ENCODE data around the gene TMEM92. TPM values are rescaled to one million over a fixed set of nuclear protein-coding genes. Genes with fewer than 3 reads are reported as not detected.
"Not testable (repeated sequence)": the region's sequence is repeated elsewhere in the genome, so short reads cannot be mapped to it uniquely, and the experiment has no call there.

Gene TMEM92
- total RNA-seq, 2 donors from 2014 or later, result 0.51 TPM; not detected in 1

GRCh38 chr17:50287302-50287701 lies 13.0 kb downstream of the TMEM92 start:
- not testable (repeated sequence) for H3K9me3 Mint-ChIP-seq; H3K36me3 Mint-ChIP-seq (ENCODE audit: insufficient read depth in 2 of 2); H3K27ac Mint-ChIP-seq; DNase-seq; ATAC-seq (replicated peaks in 1 of 2); H3K4me3 Mint-ChIP-seq
- Mint-ChIP-seq H3K4me1 (ENCODE audit: low read depth) (peaks cover 38% of the 10 kb centered on the region), H3K27me3 (ENCODE audit: low read depth) (peaks cover 25% of the 10 kb centered on the region)

GRCh38 chr17:50288306-50288705 lies 14.0 kb downstream of the TMEM92 start:
- ATAC-seq (replicated peaks in 1 of 2), result no peak

GRCh38 chr17:50289278-50289677 lies 15.0 kb downstream of the TMEM92 start:
- ATAC-seq (replicated peaks in 1 of 2) (no peak), DNase-seq (no peak)
- no peaks in the 10 kb centered on the region for H3K36me3 Mint-ChIP-seq (ENCODE audit: insufficient read depth in 2 of 2)
- peak overlapping the region; percentile 36 to 70 for H3K4me3 Mint-ChIP-seq
- peaks cover 22% of the 10 kb centered on the region for H3K4me1 Mint-ChIP-seq (ENCODE audit: low read depth)
- no peaks in the 10 kb centered on the region for H3K9me3 Mint-ChIP-seq
- H3K27ac Mint-ChIP-seq, result peak overlapping the region; percentile 58
- H3K27me3 Mint-ChIP-seq (ENCODE audit: low read depth), result peaks cover 23% of the 10 kb centered on the region

More at GRCh38 chr17:50288306-50288705, 14.0 kb downstream of the TMEM92 start:
- no peak overlapping the region for H3K27ac Mint-ChIP-seq
- H3K4me3 Mint-ChIP-seq, result peak overlapping the region; percentile 36 to 43
- DNase-seq, result no peak
- peaks cover 32% of the 10 kb centered on the region for H3K4me1 Mint-ChIP-seq (ENCODE audit: low read depth)
- no peaks in the 10 kb centered on the region for H3K9me3 Mint-ChIP-seq
- peaks cover 0 to under 1% of the 10 kb centered on the region in 2 donors for H3K36me3 Mint-ChIP-seq (ENCODE audit: insufficient read depth in 2 of 2)
- H3K27me3 Mint-ChIP-seq (ENCODE audit: low read depth), result peaks cover 24% of the 10 kb centered on the region

GRCh38 chr17:50289991-50290702 lies 15.9 kb downstream of the TMEM92 start:
- Mint-ChIP-seq H3K27ac (peak overlapping the region; percentile 58), H3K27me3 (ENCODE audit: low read depth) (peaks cover 15% of the 10 kb centered on the region), H3K36me3 (ENCODE audit: insufficient read depth in 2 of 2) (no peaks in the 10 kb centered on the region), H3K9me3 (no peaks in the 10 kb centered on the region), H3K4me3 (peak overlapping the region; percentile 36 to 70), H3K4me1 (ENCODE audit: low read depth) (peaks cover 19% of the 10 kb centered on the region)
- peak; percentile 98 to 99 for ATAC-seq (replicated peaks in 1 of 2)
- DNase-seq, result peak; percentile 36 to 40

GRCh38 chr17:50290933-50291332 lies 16.7 kb downstream of the TMEM92 start:
- DNase-seq (no peak), ATAC-seq (replicated peaks in 1 of 2) (no peak)
- H3K9me3 Mint-ChIP-seq, result no peaks in the 10 kb centered on the region
- peaks cover 19% of the 10 kb centered on the region for H3K4me1 Mint-ChIP-seq (ENCODE audit: low read depth)
- peak overlapping the region in 1 of 2 donors; percentile 36 for H3K4me3 Mint-ChIP-seq
- no peaks in the 10 kb centered on the region for H3K36me3 Mint-ChIP-seq (ENCODE audit: insufficient read depth in 2 of 2)
- H3K27me3 Mint-ChIP-seq (ENCODE audit: low read depth), result peaks cover 12% of the 10 kb centered on the region
- peak overlapping the region; percentile 35 for H3K27ac Mint-ChIP-seq

GRCh38 chr17:50292465-50292864 lies 18.2 kb downstream of the TMEM92 start:
- Mint-ChIP-seq H3K4me3 (no peak overlapping the region), H3K36me3 (ENCODE audit: insufficient read depth in 2 of 2) (no peaks in the 10 kb centered on the region), H3K27me3 (ENCODE audit: low read depth) (peaks cover 12% of the 10 kb centered on the region), H3K9me3 (no peaks in the 10 kb centered on the region), H3K27ac (no peak overlapping the region), H3K4me1 (ENCODE audit: low read depth) (peaks cover 19% of the 10 kb centered on the region)
- no peak for DNase-seq
- no peak for ATAC-seq (replicated peaks in 1 of 2)

- Mint-ChIP-seq H3K36me3 (ENCODE audit: insufficient read depth in 2 of 2) (no peaks in the 10 kb centered on the region), H3K4me1 (ENCODE audit: low read depth) (peaks cover 9% of the 10 kb centered on the region), H3K4me3 (no peak overlapping the region), H3K9me3 (no peaks in the 10 kb centered on the region), H3K27ac (no peak overlapping the region), H3K27me3 (ENCODE audit: low read depth) (no peaks in the 10 kb centered on the region)
- no peak for DNase-seq
- no peak for ATAC-seq (replicated peaks in 1 of 2)
These were observed 20.8 kb downstream of the TMEM92 start for GRCh38 chr17:50295021-50295420.

GRCh38 chr17:50297407-50297865 lies 23.2 kb downstream of the TMEM92 start:
- no peaks in the 10 kb centered on the region for H3K36me3 Mint-ChIP-seq (ENCODE audit: insufficient read depth in 2 of 2)
- DNase-seq (peak; percentile 88 to 89), ATAC-seq (replicated peaks in 1 of 2) (peak; percentile 96 to 97)
- no peaks in the 10 kb centered on the region for H3K9me3 Mint-ChIP-seq
- peaks cover 10% of the 10 kb centered on the region for H3K27me3 Mint-ChIP-seq (ENCODE audit: low read depth)
- H3K4me1 Mint-ChIP-seq (ENCODE audit: low read depth), result peaks cover 9% of the 10 kb centered on the region
- H3K4me3 Mint-ChIP-seq, result no peak overlapping the region
- no peak overlapping the region for H3K27ac Mint-ChIP-seq

GRCh38 chr17:50298018-50298417 lies 23.8 kb downstream of the TMEM92 start:
- H3K36me3 Mint-ChIP-seq (ENCODE audit: insufficient read depth in 2 of 2), result no peaks in the 10 kb centered on the region
- H3K27ac Mint-ChIP-seq, result no peak overlapping the region
- H3K9me3 Mint-ChIP-seq, result no peaks in the 10 kb centered on the region
- H3K4me3 Mint-ChIP-seq, result no peak overlapping the region
- H3K4me1 Mint-ChIP-seq (ENCODE audit: low read depth), result peaks cover 11% of the 10 kb centered on the region
- peak in 1 of 2 donors; percentile 4 for ATAC-seq (replicated peaks in 1 of 2)
- no peak for DNase-seq
- peaks cover 10% of the 10 kb centered on the region for H3K27me3 Mint-ChIP-seq (ENCODE audit: low read depth)

- ATAC-seq (replicated peaks in 1 of 2) (no peak), DNase-seq (no peak)
- Mint-ChIP-seq H3K9me3 (no peaks in the 10 kb centered on the region), H3K36me3 (ENCODE audit: insufficient read depth in 2 of 2) (no peaks in the 10 kb centered on the region), H3K4me3 (no peak overlapping the region), H3K4me1 (ENCODE audit: low read depth) (peaks cover 18% of the 10 kb centered on the region), H3K27me3 (ENCODE audit: low read depth) (peaks cover 10% of the 10 kb centered on the region), H3K27ac (peak overlapping the region; percentile 47)
These were observed 25.5 kb downstream of the TMEM92 start for GRCh38 chr17:50299776-50300175.

GRCh38 chr17:50300824-50301223 lies 26.6 kb downstream of the TMEM92 start:
- not testable (repeated sequence) for ATAC-seq (replicated peaks in 1 of 2); DNase-seq; H3K4me3 Mint-ChIP-seq; H3K9me3 Mint-ChIP-seq; H3K36me3 Mint-ChIP-seq (ENCODE audit: insufficient read depth in 2 of 2)
- Mint-ChIP-seq H3K4me1 (ENCODE audit: low read depth) (peaks cover 27% of the 10 kb centered on the region), H3K27me3 (ENCODE audit: low read depth) (peaks cover 10% of the 10 kb centered on the region), H3K27ac (peak overlapping the region; percentile 81)

- Mint-ChIP-seq H3K36me3 (ENCODE audit: insufficient read depth in 2 of 2) (no peaks in the 10 kb centered on the region), H3K27ac (peak overlapping the region; percentile 79), H3K4me3 (peak overlapping the region; percentile 13 to 54), H3K9me3 (no peaks in the 10 kb centered on the region), H3K27me3 (ENCODE audit: low read depth) (peaks cover 10% of the 10 kb centered on the region), H3K4me1 (ENCODE audit: low read depth) (peaks cover 38% of the 10 kb centered on the region)
- ATAC-seq (replicated peaks in 1 of 2), result peak; percentile 24 to 48
- DNase-seq, result no peak
These were observed 27.8 kb downstream of the TMEM92 start for GRCh38 chr17:50301891-50302584.

- Mint-ChIP-seq H3K4me3 (no peak overlapping the region), H3K4me1 (ENCODE audit: low read depth) (peaks cover 38% of the 10 kb centered on the region), H3K27ac (no peak overlapping the region), H3K9me3 (no peaks in the 10 kb centered on the region), H3K27me3 (ENCODE audit: low read depth) (peaks cover 10% of the 10 kb centered on the region), H3K36me3 (ENCODE audit: insufficient read depth in 2 of 2) (no peaks in the 10 kb centered on the region)
- no peak for DNase-seq
- no peak for ATAC-seq (replicated peaks in 1 of 2)
These were observed 28.8 kb downstream of the TMEM92 start for GRCh38 chr17:50303051-50303450.
